Smooth muscle cell (in vitro differentiated cells): ENCODE results near the gene IGF1R. TPM values are rescaled to one million over a fixed set of nuclear protein-coding genes. Genes with fewer than 3 reads are reported as not detected.

Experiments used
- DNase-seq: peaks from one replicate; lab custom pipeline; 2025; ENCODE audit not compliant: unreplicated experiment; lab: John Stamatoyannopoulos, UW
- H2AFZ ChIP-seq: fragments of 200-600 bp; sonication (generic); 2 replicates; pipeline ENCODE4 v1.6.0; 2016; ENCODE audit warnings: antibody characterized with exemption, low read depth, mild to moderate bottlenecking
- H3F3A ChIP-seq: fragments of 200-600 bp; sonication (generic); 2 replicates; pipeline ENCODE4 v1.6.0; 2017; ENCODE audit warnings: antibody characterized with exemption, low read depth
- H3K27ac ChIP-seq: fragments of 200-600 bp; sonication (generic); 2 replicates; pipeline ENCODE4 v1.5.1; 2016; ENCODE audit warnings: low read depth, mild to moderate bottlenecking
- H3K27me3 ChIP-seq: fragments of 200-600 bp; sonication (generic); 2 replicates; pipeline ENCODE4 v1.6.1; 2016; ENCODE audit warnings: low read depth, mild to moderate bottlenecking
- H3K36me3 ChIP-seq: fragments of 200-600 bp; sonication (generic); 2 replicates; pipeline ENCODE4 v1.5.1; 2016; ENCODE audit warnings: low read depth
- H3K4me1 ChIP-seq: fragments of 200-600 bp; sonication (generic); 2 replicates; pipeline ENCODE4 v1.5.1; 2016; ENCODE audit warnings: low read depth
- H3K4me2 ChIP-seq: fragments of 200-600 bp; sonication (generic); 2 replicates; pipeline ENCODE4 v1.6.0; 2016; ENCODE audit warnings: mild to moderate bottlenecking
- H3K4me3 ChIP-seq: fragments of 200-600 bp; sonication (generic); 2 replicates; pipeline ENCODE4 v1.5.1; 2016; ENCODE audit warnings: mild to moderate bottlenecking
- H3K79me2 ChIP-seq: fragments of 200-600 bp; sonication (generic); 2 replicates; pipeline ENCODE4 v1.6.0; 2016; ENCODE audit warnings: low read depth, mild to moderate bottlenecking
- H3K9ac ChIP-seq: fragments of 200-600 bp; sonication (generic); 2 replicates; pipeline ENCODE4 v1.6.0; 2016; ENCODE audit warnings: low read depth
- H3K9me3 ChIP-seq: fragments of 200-600 bp; sonication (generic); replicated peaks from 2 replicates; pipeline ENCODE4 v1.5.1; 2016; ENCODE audit warnings: low read depth
- H4K20me1 ChIP-seq: fragments of 200-600 bp; sonication (generic); 2 replicates; pipeline ENCODE4 v1.6.0; 2016; ENCODE audit warnings: low read depth
- WGBS: methylation state at CpG from one replicate; pipeline ENCODE4 v1.1.7; 2016; ENCODE audit warnings: low lambda C conversion rate; 5-methylcytosine and 5-hydroxymethylcytosine counted together
- polyA plus RNA-seq: library from polyadenylated mRNA; unstranded; fragments of >200 nt; fragmentation: Nextera tagmentation; extraction: Ambion mirVana; gene quantifications from 2 replicates; pipeline ENCODE4 v1.2.1, GENCODE V29; 2016
- total RNA-seq: library from RNA; depleted of rRNA; stranded (reverse); fragments of >200 nt; gene quantifications from 2 replicates; pipeline ENCODE4 v1.2.3, GENCODE V29; 2014
- TF ChIP-seq, protein P1 (sequence below): fragments of 200-600 bp; sonication (generic); IDR thresholded peaks from 2 replicates; pipeline ENCODE4 v1.5.1; 2017; ENCODE audit warnings: borderline replicate concordance, mild to moderate bottlenecking, antibody characterized with exemption; ENCODE audit not compliant: insufficient read depth, poor library complexity, severe bottlenecking

Gene IGF1R
- total and polyA plus RNA-seq, 2 experiments from 2014 or later = 14.0 to 70.2 TPM

DNA sequence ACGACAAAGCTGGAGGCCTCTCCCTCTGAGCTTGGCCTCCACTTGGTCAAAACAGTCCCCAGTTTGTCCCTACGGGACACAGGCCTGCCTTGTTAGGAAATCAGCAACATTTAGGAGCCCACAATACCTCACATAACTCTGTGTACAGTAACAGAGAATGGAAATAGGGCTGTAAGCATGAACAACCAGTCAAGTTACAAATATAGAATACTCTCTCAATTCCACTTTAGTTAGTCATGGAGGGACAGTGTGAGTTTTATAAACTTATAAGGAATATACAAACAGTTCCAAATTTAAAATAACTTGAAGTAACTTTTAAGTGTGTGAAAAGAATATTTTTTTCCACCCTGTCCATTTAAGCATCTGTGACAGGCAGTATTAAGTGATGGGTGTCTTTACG, 229.8 kb downstream of the IGF1R start:
- TF ChIP-seq, protein P1, sequence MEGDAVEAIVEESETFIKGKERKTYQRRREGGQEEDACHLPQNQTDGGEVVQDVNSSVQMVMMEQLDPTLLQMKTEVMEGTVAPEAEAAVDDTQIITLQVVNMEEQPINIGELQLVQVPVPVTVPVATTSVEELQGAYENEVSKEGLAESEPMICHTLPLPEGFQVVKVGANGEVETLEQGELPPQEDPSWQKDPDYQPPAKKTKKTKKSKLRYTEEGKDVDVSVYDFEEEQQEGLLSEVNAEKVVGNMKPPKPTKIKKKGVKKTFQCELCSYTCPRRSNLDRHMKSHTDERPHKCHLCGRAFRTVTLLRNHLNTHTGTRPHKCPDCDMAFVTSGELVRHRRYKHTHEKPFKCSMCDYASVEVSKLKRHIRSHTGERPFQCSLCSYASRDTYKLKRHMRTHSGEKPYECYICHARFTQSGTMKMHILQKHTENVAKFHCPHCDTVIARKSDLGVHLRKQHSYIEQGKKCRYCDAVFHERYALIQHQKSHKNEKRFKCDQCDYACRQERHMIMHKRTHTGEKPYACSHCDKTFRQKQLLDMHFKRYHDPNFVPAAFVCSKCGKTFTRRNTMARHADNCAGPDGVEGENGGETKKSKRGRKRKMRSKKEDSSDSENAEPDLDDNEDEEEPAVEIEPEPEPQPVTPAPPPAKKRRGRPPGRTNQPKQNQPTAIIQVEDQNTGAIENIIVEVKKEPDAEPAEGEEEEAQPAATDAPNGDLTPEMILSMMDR = no peak
- no peak overlapping the region for H2AFZ ChIP-seq
- no peaks in the 10 kb centered on the region for H3K27me3 ChIP-seq
- H3K4me1 ChIP-seq = peaks cover 57% of the 10 kb centered on the region
- H4K20me1 ChIP-seq = peaks cover 13% of the 10 kb centered on the region
- no peaks in the 10 kb centered on the region for H3K36me3 ChIP-seq
- no peak overlapping the region for H3K4me3 ChIP-seq
- peaks cover 83% of the 10 kb centered on the region for H3K79me2 ChIP-seq
- peaks cover 26% of the 10 kb centered on the region for H3F3A ChIP-seq
- H3K4me2 ChIP-seq = peak overlapping the region; percentile 19
- H3K9ac ChIP-seq = no peak overlapping the region
- 24% methylated on average over 3 of the region's 3 CpGs for WGBS
- peak overlapping the region; percentile 69 for H3K27ac ChIP-seq
- H3K9me3 ChIP-seq = no peaks in the 10 kb centered on the region
- no peak for DNase-seq

DNA sequence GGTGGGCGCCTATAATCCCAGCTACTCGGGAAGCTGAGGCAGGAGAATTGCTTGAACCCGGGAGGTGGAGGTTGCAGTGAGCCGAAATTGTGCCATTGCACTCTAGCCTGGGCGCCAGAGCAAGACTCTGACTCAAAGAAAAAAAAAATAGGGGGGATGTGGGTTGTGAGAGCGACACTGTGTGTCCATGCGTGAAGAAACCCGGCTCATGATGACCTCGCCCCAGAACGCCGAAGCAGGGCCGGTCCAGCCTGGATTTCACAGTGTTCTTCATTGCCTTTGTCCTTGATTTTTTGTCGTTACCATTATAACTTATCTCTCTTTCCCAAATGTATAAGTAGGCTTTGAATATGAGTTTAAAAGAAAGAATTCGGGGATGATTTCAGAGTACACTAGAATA, 230.5 kb downstream of the IGF1R start:
- H3K9ac ChIP-seq = no peak overlapping the region
- no peak overlapping the region for H3K4me3 ChIP-seq
- H3K4me1 ChIP-seq = peaks cover 50% of the 10 kb centered on the region
- no peaks in the 10 kb centered on the region for H3K27me3 ChIP-seq
- peaks cover 19% of the 10 kb centered on the region for H3F3A ChIP-seq
- DNase-seq = no peak
- H3K27ac ChIP-seq = peak overlapping the region; percentile 69
- 93% methylated on average over 14 of the region's 14 CpGs for WGBS
- H3K9me3 ChIP-seq = no peaks in the 10 kb centered on the region
- peaks cover 90% of the 10 kb centered on the region for H3K79me2 ChIP-seq
- no peak overlapping the region for H2AFZ ChIP-seq
- H3K36me3 ChIP-seq = no peaks in the 10 kb centered on the region
- TF ChIP-seq, protein P1 = no peak
- H4K20me1 ChIP-seq = peaks cover 7% of the 10 kb centered on the region
- H3K4me2 ChIP-seq = no peak overlapping the region

DNA sequence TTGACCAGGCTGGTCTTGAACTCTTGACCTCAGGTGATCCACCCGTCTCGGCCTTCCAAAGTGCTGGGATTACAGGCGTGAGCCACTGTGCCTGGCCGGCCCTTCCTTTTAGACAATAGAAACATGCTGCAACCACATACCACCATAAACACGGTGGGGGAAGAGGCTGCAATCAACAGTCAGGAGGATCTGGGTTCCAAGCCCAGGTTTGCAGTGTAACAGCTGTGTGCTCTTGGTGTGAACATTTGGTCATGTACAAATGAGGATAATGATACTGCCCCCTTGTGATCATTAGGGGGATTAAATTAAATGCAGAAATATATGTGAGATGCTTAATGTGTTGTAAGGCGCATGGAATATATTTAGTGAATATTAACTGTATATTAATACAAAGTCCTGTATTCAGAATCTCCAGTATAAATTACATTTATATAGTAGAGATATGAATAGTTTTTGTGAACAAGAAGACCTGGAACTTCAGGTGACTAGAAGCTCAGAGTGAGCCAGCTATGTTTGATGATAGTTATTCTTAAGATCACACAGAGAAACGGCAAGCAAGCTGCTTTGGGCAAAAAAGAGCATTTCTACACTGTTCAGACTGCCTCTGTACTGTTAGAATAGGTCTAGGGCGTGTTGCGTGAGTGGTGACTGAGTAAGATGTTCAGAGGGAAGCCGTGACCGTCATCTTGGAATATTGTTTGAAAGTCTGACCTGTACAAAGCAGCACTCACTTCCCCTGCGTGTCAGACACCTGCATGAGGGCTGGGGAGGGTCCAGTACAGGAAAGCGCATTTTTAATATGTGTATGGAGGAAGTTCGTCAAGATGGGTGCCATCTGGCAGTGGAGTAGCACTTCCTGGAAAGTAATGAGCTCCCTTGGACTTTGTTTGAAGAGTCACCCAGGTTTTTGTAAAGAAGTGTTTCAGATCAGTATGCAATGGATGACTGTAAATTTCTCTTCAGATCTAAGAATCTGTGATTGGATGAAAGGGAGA, 233.5 kb downstream of the IGF1R start:
- Histone ChIP-seq H3K9ac (no peak overlapping the region), H3K79me2 (peaks cover 90% of the 10 kb centered on the region), H3K27ac (no peak overlapping the region), H3K27me3 (no peaks in the 10 kb centered on the region), H4K20me1 (no peaks in the 10 kb centered on the region), H3K4me3 (no peak overlapping the region), H3F3A (no peaks in the 10 kb centered on the region), H3K4me1 (peaks cover 21% of the 10 kb centered on the region), H3K4me2 (no peak overlapping the region), H2AFZ (no peak overlapping the region), H3K9me3 (no peaks in the 10 kb centered on the region), H3K36me3 (no peaks in the 10 kb centered on the region)
- WGBS = 83% methylated on average over 14 of the region's 14 CpGs
- TF ChIP-seq, protein P1 = peak; percentile 62
- no peak for DNase-seq

DNA sequence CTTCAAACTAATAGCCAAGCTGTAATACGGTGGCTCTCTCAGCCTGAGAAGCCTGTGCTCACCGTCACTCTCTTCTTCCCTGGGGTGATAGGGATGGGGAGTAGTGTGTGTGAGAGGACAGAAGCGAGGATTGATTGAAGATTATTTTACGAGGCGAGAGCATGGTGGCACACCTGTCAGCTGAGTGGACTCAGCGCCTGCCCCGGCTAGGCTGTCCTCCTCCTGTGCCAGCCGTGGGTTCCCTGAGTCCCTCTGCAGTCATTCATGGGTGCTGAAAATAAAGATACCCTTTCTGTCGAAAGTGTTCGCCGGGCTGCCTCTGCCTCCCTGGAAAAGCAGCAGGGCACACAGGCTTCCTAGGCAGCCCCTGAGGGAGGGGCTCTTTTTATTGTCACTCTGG, 235.1 kb downstream of the IGF1R start:
- H3K4me3 ChIP-seq = no peak overlapping the region
- WGBS = 80% methylated on average over 11 of the region's 11 CpGs
- no peak overlapping the region for H2AFZ ChIP-seq
- no peak overlapping the region for H3K4me2 ChIP-seq
- H3K27ac ChIP-seq = no peak overlapping the region
- peaks cover 5% of the 10 kb centered on the region for H3K4me1 ChIP-seq
- no peaks in the 10 kb centered on the region for H4K20me1 ChIP-seq
- TF ChIP-seq, protein P1 = no peak
- no peak for DNase-seq
- no peaks in the 10 kb centered on the region for H3K27me3 ChIP-seq
- H3K36me3 ChIP-seq = no peaks in the 10 kb centered on the region
- peaks cover 97% of the 10 kb centered on the region for H3K79me2 ChIP-seq
- H3K9ac ChIP-seq = no peak overlapping the region
- H3F3A ChIP-seq = no peaks in the 10 kb centered on the region
- H3K9me3 ChIP-seq = no peaks in the 10 kb centered on the region
